Adrenal gland (tissue), 12 donors: ENCODE results near the gene GALNT10. TPM values are rescaled to one million over a fixed set of nuclear protein-coding genes. Genes with fewer than 3 reads are reported as not detected.

Experiments used
- DNase-seq, 7 donors: peaks; one replicate each; pipeline ENCODE4 v3.0.0-alpha.2; 2019 to 2020
- H3K27ac ChIP-seq, 5 donors: fragments of 200-600 bp; sonication (generic) in 4 of 5; 1 replicate in 3 of 5; 2 replicates in 2 of 5; pipeline versions ENCODE4 v1.5.1 to v1.8.0; 2016 to 2020; ENCODE audit warnings: mild to moderate bottlenecking in 1 of 5
- H3K27me3 ChIP-seq: fragments of 200-600 bp; 2 replicates; pipeline ENCODE4 v1.8.0; 2021
- H3K36me3 ChIP-seq, 2 donors: fragments of 200-600 bp; replicated peaks in 1 of 2; 1 replicate in 1 of 2; 2 replicates in 1 of 2; pipeline versions ENCODE4 v1.5.1 to v1.8.0; 2018 to 2022
- H3K4me1 ChIP-seq, 2 donors: fragments of 200-600 bp; replicated peaks in 1 of 2; 1 replicate in 1 of 2; 2 replicates in 1 of 2; pipeline versions ENCODE4 v1.5.1 to v1.8.0; 2018 to 2021
- H3K4me3 ChIP-seq, 4 donors: fragments of 200-600 bp; sonication (generic) in 3 of 4; one replicate each; pipeline ENCODE4 v1.5.1; 2016 to 2018
- H3K9me3 ChIP-seq, 3 donors: fragments of 200-600 bp; sonication (generic) in 1 of 3; replicated peaks in 1 of 3; 1 replicate in 2 of 3; 2 replicates in 1 of 3; pipeline versions ENCODE4 v1.5.1 to v1.8.0; 2016 to 2021
- CTCF ChIP-seq, 6 experiments: fragments of 450-650 bp in 4 of 6; fragments of 200-600 bp in 2 of 6; sonication (generic) in 1 of 6; IDR thresholded peaks; 1 replicate in 5 of 6; 2 replicates in 1 of 6; pipeline versions ENCODE4 v1.5.1 to v1.8.0; 2016 to 2021; ENCODE audit warnings: antibody characterized with exemption in 6 of 6, mild to moderate bottlenecking in 2 of 6, moderate library complexity in 1 of 6
- POLR2A ChIP-seq, 2 donors: fragments of 450-650 bp; IDR thresholded peaks; one replicate each; pipeline ENCODE4 v1.6.1; 2017; ENCODE audit warnings: antibody characterized with exemption in 2 of 2, mild to moderate bottlenecking in 2 of 2, moderate library complexity in 1 of 2
- WGBS, 4 donors: extraction: QIAGEN DNeasy Blood & Tissue Kit in 2 of 4; methylation state at CpG; one replicate each; pipeline versions ENCODE4 v1.1.5 to v1.1.7; 2013 to 2017; 5-methylcytosine and 5-hydroxymethylcytosine counted together
- intact Hi-C, 2 donors: fragments of 100-400 bp; cut with DNase I; formaldehyde crosslinking; loops; one replicate each; pipeline versions ENCODE4 v1.14.1 to v1.15.0; 2022 to 2023
- polyA plus RNA-seq, 3 donors: library from polyadenylated mRNA; stranded (reverse); fragments of 200-250 nt in 2 of 3; fragments of 350-450 nt in 1 of 3; fragmentation: Illumina TruSeq in 1 of 3; extraction: RNeasy Lipid Tissue Mini Kit (QIAGEN cat#74804) in 1 of 3; gene quantifications; one replicate each; pipeline ENCODE4 v1.2.3, GENCODE V29; 2013 to 2014
- total RNA-seq, 9 donors: library from RNA; depleted of rRNA in 4 of 9; stranded (reverse); fragments of >200 nt in 4 of 9; fragments of 120-200 nt in 1 of 9; fragmentation: NEBNext Ultra II Directional in 1 of 9; extraction: Animal tissue kit (Norgen Biotek cat#: 25700) in 1 of 9; gene quantifications; one replicate each; pipeline versions ENCODE4 v1.1.0 to v1.2.4, GENCODE V29; 2013 to 2023
- donor health status: healthy with polysubstance abuse.
- donor health status: Bipolar disorder and iron deficiency.
- donor health status: DM: yes; HTN: yes; CAD: no.
- donor health status: DM: no; HTN: no; CAD: no.
- donor health status: DM: no; HTN: no; CAD: no.
- donor health status: DM: yes; HTN: yes; CAD: no.

The GALNT10 gene
- total and polyA plus RNA-seq, 12 donors = 5.6 to 74.1 (median 43.4) TPM

- Histone ChIP-seq H3K36me3 (no peaks in the 10 kb centered on the region), H3K9me3 (no peaks in the 10 kb centered on the region), H3K4me3 (no peak overlapping the region), H3K27ac (no peak overlapping the region), H3K4me1 (peaks cover 0 to 6% of the 10 kb centered on the region in 2 donors), H3K27me3 (no peaks in the 10 kb centered on the region)
- WGBS, 4 donors = 46 to 63% (median 60%) methylated on average over 2 of the region's 2 CpGs
- DNase-seq = no peak
- intact Hi-C loops = no loop called here
- TF ChIP-seq POLR2A (IDR thresholded peaks at IDR 0.05) = no peak
- TF ChIP-seq CTCF (IDR thresholded peaks at IDR 0.05) = no peak
These were observed 231.8 kb downstream of the GALNT10 start for GRCh38 chr5:154422298-154422697.

- H3K4me3 ChIP-seq = no peak overlapping the region
- H3K36me3 ChIP-seq = no peaks in the 10 kb centered on the region
- no peaks in the 10 kb centered on the region for H3K9me3 ChIP-seq
- WGBS, 4 donors = 92 to 96% (median 94%) methylated on average over 3 of the region's 3 CpGs
- no peak for DNase-seq
- H3K27me3 ChIP-seq = no peaks in the 10 kb centered on the region
- H3K4me1 ChIP-seq = no peaks in the 10 kb centered on the region
- intact Hi-C loops = no loop called here
- no peak overlapping the region for H3K27ac ChIP-seq
- TF ChIP-seq POLR2A (IDR thresholded peaks at IDR 0.05) (no peak), CTCF (IDR thresholded peaks at IDR 0.05) (no peak)
These were observed 237.7 kb downstream of the GALNT10 start for GRCh38 chr5:154428208-154428607.

DNA sequence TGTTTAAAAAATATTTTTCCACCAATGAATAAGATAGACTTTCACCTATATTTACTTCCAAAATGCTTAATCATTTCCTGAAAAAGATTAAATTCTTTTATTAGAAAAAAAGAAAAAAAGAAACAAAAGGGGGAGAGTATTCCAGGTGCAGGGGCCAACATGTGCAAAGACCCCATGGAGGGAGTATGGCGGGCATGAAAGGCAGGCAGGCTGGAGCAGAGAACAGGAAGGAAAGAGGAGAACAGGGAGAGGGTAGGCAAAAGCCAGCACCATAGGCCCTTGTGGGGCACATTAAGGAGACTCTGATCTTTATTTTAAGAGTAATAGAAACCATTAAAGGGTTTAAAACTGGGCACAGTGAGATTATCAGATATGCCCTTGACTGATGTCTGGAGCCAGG lies 238.8 kb downstream of the GALNT10 start:
- H3K9me3 ChIP-seq = no peaks in the 10 kb centered on the region
- H3K27me3 ChIP-seq = no peaks in the 10 kb centered on the region
- WGBS, 4 donors = 97 to 100% (median 99%) methylated on average over 1 of the region's 1 CpG
- no peak for DNase-seq
- no peaks in the 10 kb centered on the region for H3K36me3 ChIP-seq
- TF ChIP-seq CTCF (IDR thresholded peaks at IDR 0.05) (no peak), POLR2A (IDR thresholded peaks at IDR 0.05) (no peak)
- H3K4me1 ChIP-seq = no peaks in the 10 kb centered on the region
- intact Hi-C loops = no loop called here
- H3K27ac ChIP-seq = no peak overlapping the region
- H3K4me3 ChIP-seq = no peak overlapping the region

DNA sequence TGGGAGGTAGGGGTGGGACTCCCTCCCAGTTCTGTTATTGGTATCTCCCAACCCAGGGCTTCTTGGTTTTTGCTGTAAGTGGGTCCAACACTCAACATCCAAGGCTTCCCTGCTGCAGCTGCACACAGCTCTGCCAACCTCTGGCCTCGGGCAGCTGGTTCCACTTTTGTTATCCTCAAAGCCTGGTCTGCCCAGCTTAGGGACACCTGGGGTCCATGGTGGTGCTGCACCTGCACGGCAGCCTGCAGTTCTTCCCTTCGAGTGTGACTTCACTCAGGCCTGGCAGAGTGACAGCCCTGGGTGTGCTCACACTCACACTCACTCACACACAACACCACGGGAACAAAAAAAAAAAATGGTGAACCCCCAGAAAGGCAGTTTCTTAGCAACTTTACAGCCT lies 239.9 kb downstream of the GALNT10 start:
- Histone ChIP-seq H3K9me3 (no peaks in the 10 kb centered on the region), H3K4me1 (no peaks in the 10 kb centered on the region), H3K27ac (no peak overlapping the region), H3K36me3 (no peaks in the 10 kb centered on the region), H3K4me3 (no peak overlapping the region), H3K27me3 (no peaks in the 10 kb centered on the region)
- 80 to 91% (median 88%) methylated on average over 1 to 4 of the region's 4 CpGs for WGBS, 4 donors
- intact Hi-C loops = no loop called here
- TF ChIP-seq CTCF (IDR thresholded peaks at IDR 0.05) (no peak), POLR2A (IDR thresholded peaks at IDR 0.05) (no peak)
- no peak for DNase-seq
